OCI-LY1 (cell line): ENCODE data around the gene KCP.

ENCODE experiments used
- EZH2 ChIP-seq: fragments of 200-600 bp; sonication (generic), shearing (Covaris generic); IDR thresholded peaks from 2 replicates; pipeline ENCODE4 v1.8.0; 2017; ENCODE audit warnings: borderline replicate concordance, mixed run types, mild to moderate bottlenecking, antibody characterized with exemption, low read length, moderate library complexity, mixed read lengths
- TF ChIP-seq, protein P1 (sequence below): fragments of 200-600 bp; sonication (generic), shearing (Covaris generic); IDR thresholded peaks from 2 replicates; pipeline ENCODE4 v1.5.1; 2017; ENCODE audit warnings: mild to moderate bottlenecking, antibody characterized with exemption, low read length, moderate library complexity, mixed read lengths

DNA sequence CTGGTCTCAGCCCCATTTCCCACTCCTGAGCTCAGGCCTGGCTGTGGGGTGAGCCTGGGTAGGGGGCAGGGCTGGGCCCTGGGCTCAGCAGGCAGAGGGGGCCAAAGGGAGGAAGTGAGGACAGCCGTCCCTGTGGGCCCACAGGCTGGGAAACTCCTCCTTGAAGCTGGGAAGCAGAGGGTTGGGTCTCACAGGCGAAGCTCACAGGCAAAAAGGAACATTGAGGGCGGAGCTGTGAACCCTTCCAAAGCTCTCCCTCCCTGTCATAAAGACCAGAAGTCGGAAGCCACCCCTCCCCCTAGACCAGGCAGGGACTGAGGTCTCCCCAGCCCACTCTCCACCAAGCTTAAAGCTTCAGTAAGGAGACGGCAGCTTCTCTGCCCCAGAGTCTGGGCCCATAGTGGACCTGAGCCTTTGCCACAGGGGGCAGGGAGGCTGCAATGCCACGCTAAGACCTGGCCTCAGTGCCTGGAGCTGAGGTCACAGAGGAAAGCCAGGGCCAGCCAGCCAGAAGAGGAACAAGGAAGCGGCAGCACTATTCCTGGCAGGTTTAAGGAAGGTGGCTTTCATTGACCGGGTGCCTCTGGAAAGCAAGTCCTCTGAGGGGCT is 1.0 kb upstream of the KCP start:
- TF ChIP-seq, protein P1, sequence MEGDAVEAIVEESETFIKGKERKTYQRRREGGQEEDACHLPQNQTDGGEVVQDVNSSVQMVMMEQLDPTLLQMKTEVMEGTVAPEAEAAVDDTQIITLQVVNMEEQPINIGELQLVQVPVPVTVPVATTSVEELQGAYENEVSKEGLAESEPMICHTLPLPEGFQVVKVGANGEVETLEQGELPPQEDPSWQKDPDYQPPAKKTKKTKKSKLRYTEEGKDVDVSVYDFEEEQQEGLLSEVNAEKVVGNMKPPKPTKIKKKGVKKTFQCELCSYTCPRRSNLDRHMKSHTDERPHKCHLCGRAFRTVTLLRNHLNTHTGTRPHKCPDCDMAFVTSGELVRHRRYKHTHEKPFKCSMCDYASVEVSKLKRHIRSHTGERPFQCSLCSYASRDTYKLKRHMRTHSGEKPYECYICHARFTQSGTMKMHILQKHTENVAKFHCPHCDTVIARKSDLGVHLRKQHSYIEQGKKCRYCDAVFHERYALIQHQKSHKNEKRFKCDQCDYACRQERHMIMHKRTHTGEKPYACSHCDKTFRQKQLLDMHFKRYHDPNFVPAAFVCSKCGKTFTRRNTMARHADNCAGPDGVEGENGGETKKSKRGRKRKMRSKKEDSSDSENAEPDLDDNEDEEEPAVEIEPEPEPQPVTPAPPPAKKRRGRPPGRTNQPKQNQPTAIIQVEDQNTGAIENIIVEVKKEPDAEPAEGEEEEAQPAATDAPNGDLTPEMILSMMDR: no peak
- TF ChIP-seq EZH2: no peak
